Stimulated activated CD8-positive, alpha-beta memory T cell treated with anti-CD3 and anti-CD28 coated beads, Interleukin-4, amount 100 ng/mL, for 48 hours (primary cell): ENCODE results near the gene CD19.

Experiments
- DNase-seq: peaks from one replicate; pipeline ENCODE4 v3.0.0-alpha.2; 2020

The CD19 gene

DNA sequence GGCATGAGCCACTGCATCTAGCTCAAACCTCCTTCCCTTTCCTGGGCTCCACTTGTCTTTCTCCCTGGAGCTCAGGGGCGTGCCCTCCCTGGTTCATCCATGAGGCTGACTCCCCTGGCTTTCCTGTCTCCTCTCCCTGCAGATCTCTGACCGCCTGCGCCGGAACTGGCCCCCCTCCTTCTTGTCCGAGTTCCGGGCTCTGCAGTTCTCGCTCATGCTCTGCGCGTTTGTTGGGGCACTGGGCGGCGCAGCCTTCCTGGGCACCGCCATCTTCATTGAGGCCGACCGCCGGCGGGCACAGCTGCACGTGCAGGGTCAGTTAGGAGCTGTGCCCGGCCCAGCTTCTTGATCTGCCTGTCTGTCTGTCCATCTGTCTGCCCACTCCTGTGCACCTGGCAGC lies 51.9 kb downstream of the CD19 start:
- DNase-seq: no peak

DNA sequence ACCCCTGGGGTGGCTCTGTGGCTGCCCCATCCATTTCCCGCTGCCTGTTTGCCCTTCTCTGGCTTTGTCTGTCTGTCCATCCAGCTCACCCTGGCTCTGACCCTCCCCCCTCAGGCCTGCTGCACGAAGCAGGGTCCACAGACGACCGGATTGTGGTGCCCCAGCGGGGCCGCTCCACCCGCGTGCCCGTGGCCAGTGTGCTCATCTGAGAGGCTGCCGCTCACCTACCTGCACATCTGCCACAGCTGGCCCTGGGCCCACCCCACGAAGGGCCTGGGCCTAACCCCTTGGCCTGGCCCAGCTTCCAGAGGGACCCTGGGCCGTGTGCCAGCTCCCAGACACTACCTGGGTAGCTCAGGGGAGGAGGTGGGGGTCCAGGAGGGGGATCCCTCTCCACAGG lies 52.3 kb downstream of the CD19 start:
- peak; percentile 29 for DNase-seq

DNA sequence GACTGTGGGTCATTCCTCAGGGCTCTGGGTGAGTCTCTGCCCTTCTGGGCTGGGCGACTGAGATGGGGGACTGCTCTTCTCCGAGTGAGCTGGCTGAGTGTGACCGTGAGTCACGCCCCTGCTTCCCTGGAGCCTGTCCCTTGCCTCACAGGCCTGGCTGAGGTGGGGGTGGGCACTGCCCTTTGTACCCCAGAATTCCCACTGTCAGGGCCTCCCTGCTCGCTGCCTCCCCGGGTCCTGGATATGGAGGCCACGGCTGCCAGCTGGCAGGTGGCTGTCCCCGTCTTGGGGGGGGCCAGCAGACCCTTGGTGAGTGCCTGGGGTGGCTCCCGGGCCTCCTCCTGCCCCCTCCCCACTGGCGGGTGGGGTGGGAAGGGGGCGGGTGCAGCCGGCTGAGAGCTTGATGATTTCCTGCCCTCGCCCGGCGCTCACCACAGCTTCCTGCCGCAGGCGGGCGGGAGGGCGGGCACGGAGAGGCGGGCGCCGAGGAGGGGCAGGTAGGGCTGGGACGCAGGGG lies 52.9 kb downstream of the CD19 start, which contains the start of gene LAT:
TSS of gene LAT (plus strand) at position 434 of the 517 bp plus-strand sequence. CDS start 366 bp downstream, outside the sequence.
- peak; percentile 82 for DNase-seq

DNA sequence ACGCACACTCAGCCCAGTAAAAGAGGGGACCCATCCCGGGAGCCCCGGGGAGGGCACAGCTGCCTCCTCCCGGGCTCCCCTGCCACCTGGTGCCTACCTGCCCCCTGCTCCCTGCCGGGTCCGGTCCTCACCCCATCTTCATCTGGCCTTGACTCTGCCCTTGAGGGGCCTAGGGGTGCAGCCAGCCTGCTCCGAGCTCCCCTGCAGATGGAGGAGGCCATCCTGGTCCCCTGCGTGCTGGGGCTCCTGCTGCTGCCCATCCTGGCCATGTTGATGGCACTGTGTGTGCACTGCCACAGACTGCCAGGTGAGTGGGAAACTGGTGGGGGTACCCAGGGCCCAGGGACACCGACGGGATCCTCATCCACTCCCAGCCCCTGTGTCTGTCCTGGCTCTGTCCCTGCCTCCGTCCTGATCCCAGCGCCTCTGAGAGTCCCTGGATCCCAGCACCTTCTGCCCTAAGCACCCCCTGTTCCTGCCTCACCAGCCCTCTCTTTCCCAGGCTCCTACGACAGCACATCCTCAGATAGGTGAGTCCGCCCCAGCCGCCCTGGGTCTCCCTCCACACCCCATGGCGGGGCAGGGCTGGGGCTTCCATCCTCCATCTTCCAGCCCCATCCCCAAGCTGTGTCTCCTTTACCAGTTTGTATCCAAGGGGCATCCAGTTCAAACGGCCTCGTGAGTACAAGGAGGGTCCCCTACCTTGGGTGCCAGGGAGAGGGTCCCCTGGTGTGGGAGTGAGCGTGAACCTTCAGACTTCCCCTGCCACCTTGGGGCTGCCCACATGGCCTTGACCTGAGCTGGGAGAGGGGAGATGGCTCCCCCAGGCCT lies 53.7 kb downstream of the CD19 start:
- DNase-seq: peak; percentile 52

DNA sequence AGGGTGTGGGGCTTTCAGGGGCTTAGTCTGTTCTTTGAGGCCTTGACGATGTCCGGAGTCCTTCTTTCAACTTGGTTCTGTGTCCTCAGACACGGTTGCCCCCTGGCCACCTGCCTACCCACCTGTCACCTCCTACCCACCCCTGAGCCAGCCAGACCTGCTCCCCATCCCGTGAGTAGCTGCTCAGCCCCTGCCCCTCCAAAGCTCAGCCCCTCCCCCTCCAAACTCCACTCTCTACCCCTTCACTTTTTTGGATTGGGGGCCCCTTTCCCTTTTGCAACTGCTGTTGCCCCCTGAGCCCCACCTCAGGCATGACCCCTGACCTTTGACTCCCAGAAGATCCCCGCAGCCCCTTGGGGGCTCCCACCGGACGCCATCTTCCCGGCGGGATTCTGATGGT lies 54.3 kb downstream of the CD19 start:
- peak; percentile 36 for DNase-seq

DNA sequence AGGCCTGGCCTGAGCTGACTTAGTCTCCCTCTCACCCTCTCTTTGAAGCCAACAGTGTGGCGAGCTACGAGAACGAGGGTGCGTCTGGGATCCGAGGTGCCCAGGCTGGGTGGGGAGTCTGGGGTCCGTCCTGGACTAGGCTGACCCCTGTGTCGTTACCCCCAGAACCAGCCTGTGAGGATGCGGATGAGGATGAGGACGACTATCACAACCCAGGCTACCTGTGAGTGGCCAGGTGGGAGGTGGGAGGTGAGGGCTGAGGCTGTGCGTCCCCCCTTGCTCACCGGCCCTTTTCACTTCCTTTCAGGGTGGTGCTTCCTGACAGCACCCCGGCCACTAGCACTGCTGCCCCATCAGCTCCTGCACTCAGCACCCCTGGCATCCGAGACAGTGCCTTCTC lies 54.7 kb downstream of the CD19 start:
- peak; percentile 58 for DNase-seq

DNA sequence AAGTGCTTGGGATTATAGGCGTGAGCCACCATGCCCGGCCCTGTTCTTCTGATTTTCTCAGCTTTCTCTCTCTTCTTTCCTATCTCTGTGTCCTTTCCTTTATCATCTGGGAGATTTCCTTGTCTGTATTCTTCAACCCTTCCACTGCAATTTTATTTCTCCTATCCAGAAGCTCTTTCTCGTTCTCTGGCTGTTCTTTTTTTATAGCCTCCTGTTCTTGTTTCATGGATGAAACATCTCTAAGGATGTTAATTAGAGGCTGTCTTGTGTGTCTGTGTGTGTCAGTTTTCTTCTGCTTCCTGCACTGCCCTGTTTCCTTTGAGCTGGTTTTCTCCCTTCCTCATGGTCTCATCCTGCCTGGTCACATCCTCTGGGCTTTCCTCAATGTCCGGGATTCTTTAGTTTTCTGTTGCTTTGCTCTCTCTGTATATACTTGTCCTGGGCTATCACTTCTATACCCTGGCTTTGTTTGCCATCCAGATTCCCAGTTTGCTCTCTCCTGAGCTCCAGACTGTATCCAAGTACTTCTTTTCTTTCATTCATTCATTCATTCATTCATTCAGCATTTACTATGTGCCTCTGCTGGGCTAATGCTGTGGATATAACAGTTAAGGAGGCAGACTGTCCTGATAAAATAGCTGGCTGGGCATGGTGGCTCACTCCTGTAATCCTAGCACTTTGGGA lies 55.5 kb downstream of the CD19 start:
- DNase-seq: no peak
